ENCODE measurements around the gene PRH2.

Gene PRH2

GRCh38 chr12:10965476-10965875 is 36.4 kb downstream of the PRH2 start:
- DNase-seq = no peak

GRCh38 chr12:10966314-10966713 is 37.3 kb downstream of the PRH2 start:
- no peak for DNase-seq

- DNase-seq = no peak
Observed at GRCh38 chr12:10967409-10967808, 38.4 kb downstream of the PRH2 start.

- DNase-seq = no peak
Observed at GRCh38 chr12:10968765-10969456, 39.9 kb downstream of the PRH2 start.

GRCh38 chr12:10974965-10975364 is 45.9 kb downstream of the PRH2 start:
- no peak for DNase-seq

GRCh38 chr12:10982244-10982643 is 53.2 kb downstream of the PRH2 start:
- DNase-seq = no peak

All from DMS 273 treated with DMSO at 0.1 percent for 48 hours (cell line).